ENCODE data around the gene NLRP6.
A peak's percentile ranks its signal among the peaks of the same experiment; 100 is the strongest.

The NLRP6 gene

GRCh38 chr11:255816-256215 is 22.4 kb upstream of the NLRP6 start:
- DNase-seq (ENCODE audit: low read depth in 2 of 3, low spot score in 1 of 3) = no peak

GRCh38 chr11:256952-257737 is 21.1 kb upstream of the NLRP6 start:
- no peak for DNase-seq (ENCODE audit: low read depth in 2 of 3, low spot score in 1 of 3)

GRCh38 chr11:257766-258493 is 20.3 kb upstream of the NLRP6 start:
- DNase-seq (ENCODE audit: low read depth in 2 of 3, low spot score in 1 of 3) = no peak

- DNase-seq (ENCODE audit: low read depth in 2 of 3, low spot score in 1 of 3) = no peak
Measured at GRCh38 chr11:259413-259812, 18.8 kb upstream of the NLRP6 start.

GRCh38 chr11:261624-262023 is 16.6 kb upstream of the NLRP6 start:
- no peak for DNase-seq (ENCODE audit: low read depth in 2 of 3, low spot score in 1 of 3)

- peak in 1 of 3 donors; percentile 22 for DNase-seq (ENCODE audit: low read depth in 2 of 3, low spot score in 1 of 3)
Measured at GRCh38 chr11:266676-267439, 11.3 kb upstream of the NLRP6 start.

- peak in 1 of 3 donors; percentile 31 for DNase-seq (ENCODE audit: low read depth in 2 of 3, low spot score in 1 of 3)
Measured at GRCh38 chr11:267491-267994, 10.7 kb upstream of the NLRP6 start.

- DNase-seq (ENCODE audit: low read depth in 2 of 3, low spot score in 1 of 3) = peak in 1 of 3 donors; percentile 14
Measured at GRCh38 chr11:268716-269145, 9.5 kb upstream of the NLRP6 start.

GRCh38 chr11:269146-269890 is 8.9 kb upstream of the NLRP6 start:
- peak in 1 of 3 donors; percentile 43 for DNase-seq (ENCODE audit: low read depth in 2 of 3, low spot score in 1 of 3)

- DNase-seq (ENCODE audit: low read depth in 2 of 3, low spot score in 1 of 3) = no peak
Measured at GRCh38 chr11:270451-271318, 7.5 kb upstream of the NLRP6 start.

GRCh38 chr11:271319-271715 is 6.9 kb upstream of the NLRP6 start:
- no peak for DNase-seq (ENCODE audit: low read depth in 2 of 3, low spot score in 1 of 3)

- no peak for DNase-seq (ENCODE audit: low read depth in 2 of 3, low spot score in 1 of 3)
Measured at GRCh38 chr11:272195-272930, 5.8 kb upstream of the NLRP6 start.

- DNase-seq (ENCODE audit: low read depth in 2 of 3, low spot score in 1 of 3) = no peak
Measured at GRCh38 chr11:272931-273198, 5.3 kb upstream of the NLRP6 start.

GRCh38 chr11:276219-276618 is 2.0 kb upstream of the NLRP6 start:
- no peak for DNase-seq (ENCODE audit: low read depth in 2 of 3, low spot score in 1 of 3)

GRCh38 chr11:279040-279965 is 1.1 kb downstream of the NLRP6 start:
- DNase-seq (ENCODE audit: low read depth in 2 of 3, low spot score in 1 of 3) = no peak

GRCh38 chr11:279966-280705 is 1.9 kb downstream of the NLRP6 start:
- no peak for DNase-seq (ENCODE audit: low read depth in 2 of 3, low spot score in 1 of 3)

GRCh38 chr11:280706-281485 is 2.7 kb downstream of the NLRP6 start:
- no peak for DNase-seq (ENCODE audit: low read depth in 2 of 3, low spot score in 1 of 3)

Measured in stimulated activated CD4-positive, alpha-beta T cell treated with anti-CD3 and anti-CD28 coated beads, Interleukin-12 subunit alpha, Interleukin-12 subunit beta, amount 100 ng/mL, for 48 hours (primary cell).